Neural cell (in vitro differentiated cells): ENCODE measurements around the gene DTL. TPM values are rescaled to one million over a fixed set of nuclear protein-coding genes. Genes with fewer than 3 reads are reported as not detected.

Experiments
- H2AFZ ChIP-seq: fragments of 200-600, 300-800 bp; sonication (generic), shearing (Covaris generic); 2 replicates; pipeline ENCODE4 v1.6.0; 2014; ENCODE audit warnings: low read depth, mild to moderate bottlenecking, antibody characterized with exemption, low read length, moderate library complexity
- H3F3A ChIP-seq: fragments of 200-600 bp; shearing (Covaris generic); 2 replicates; pipeline ENCODE4 v1.6.1; 2016; ENCODE audit warnings: mild to moderate bottlenecking, moderate library complexity, mixed read lengths, antibody characterized with exemption, low read length; ENCODE audit not compliant: insufficient read depth, poor library complexity, severe bottlenecking
- H3K27ac ChIP-seq: fragments of 200-600, 300-800 bp; sonication (generic), shearing (Covaris generic); 2 replicates; pipeline ENCODE4 v1.5.1; 2014; ENCODE audit warnings: mild to moderate bottlenecking, low read length, moderate library complexity
- H3K27me3 ChIP-seq: fragments of 300-800, 200-600 bp; sonication (generic), shearing (Covaris generic); 2 replicates; pipeline ENCODE4 v1.6.0; 2014; ENCODE audit warnings: mild to moderate bottlenecking, low read depth, low read length, moderate library complexity; ENCODE audit not compliant: insufficient read depth
- H3K36me3 ChIP-seq: fragments of 300-800, 200-600 bp; sonication (generic), shearing (Covaris generic); 2 replicates; pipeline ENCODE4 v1.5.1; 2014; ENCODE audit warnings: mild to moderate bottlenecking, antibody characterized with exemption, low read length, moderate library complexity; ENCODE audit not compliant: insufficient read depth
- H3K4me2 ChIP-seq: fragments of 300-800, 200-600 bp; sonication (generic), shearing (Covaris generic); 2 replicates; pipeline ENCODE4 v1.6.0; 2014; ENCODE audit warnings: mild to moderate bottlenecking, low read length
- H3K4me3 ChIP-seq: fragments of 300-800, 200-600 bp; sonication (generic), shearing (Covaris generic); 2 replicates; pipeline ENCODE4 v1.5.1; 2014; ENCODE audit warnings: mild to moderate bottlenecking, low read length, moderate library complexity
- H3K79me2 ChIP-seq: fragments of 200-600 bp; shearing (Covaris generic); replicated peaks from 2 replicates; pipeline ENCODE4 v1.6.0; 2014; ENCODE audit warnings: mild to moderate bottlenecking, low read length, moderate library complexity; ENCODE audit not compliant: insufficient read depth
- H3K9ac ChIP-seq: fragments of 300-800, 200-600 bp; sonication (generic), shearing (Covaris generic); 2 replicates; pipeline ENCODE4 v1.6.1; 2016; ENCODE audit warnings: mild to moderate bottlenecking, low read length, mixed read lengths
- H3K9me2 ChIP-seq: fragments of 200-600 bp; shearing (Covaris generic); 2 replicates; pipeline ENCODE4 v1.6.1; 2016; ENCODE audit warnings: mild to moderate bottlenecking, low read length, mixed read lengths; ENCODE audit not compliant: insufficient read depth
- H3K9me3 ChIP-seq: fragments of 200-600, 300-800 bp; sonication (generic), shearing (Covaris generic); 2 replicates; pipeline ENCODE4 v1.6.1; 2016; ENCODE audit warnings: mild to moderate bottlenecking, mixed run types, low read length, moderate library complexity, mixed read lengths
- H4K20me1 ChIP-seq: fragments of 200-600 bp; shearing (Covaris generic); 2 replicates; pipeline ENCODE4 v1.6.1; 2016; ENCODE audit warnings: mild to moderate bottlenecking, mixed run types; ENCODE audit not compliant: insufficient read depth
- EP300 ChIP-seq: fragments of 450-650 bp; conservative IDR thresholded peaks from 2 replicates; pipeline ENCODE4 v1.6.1; 2014; ENCODE audit warnings: antibody characterized with exemption, mild to moderate bottlenecking, moderate library complexity; ENCODE audit not compliant: poor library complexity, severe bottlenecking
- EZH2 ChIP-seq: fragments of 200-600, 300-800 bp; shearing (Covaris generic), sonication (generic); IDR thresholded peaks from 2 replicates; pipeline ENCODE4 v1.6.1; 2014; ENCODE audit warnings: antibody characterized with exemption, low read length, borderline replicate concordance, mild to moderate bottlenecking; ENCODE audit not compliant: insufficient read depth, poor library complexity, severe bottlenecking
- MXI1 ChIP-seq: fragments of 450-650 bp; conservative IDR thresholded peaks from 2 replicates; pipeline ENCODE4 v1.6.1; 2014; ENCODE audit warnings: antibody characterized with exemption, mild to moderate bottlenecking; ENCODE audit not compliant: poor library complexity, severe bottlenecking
- POLR2AphosphoS5 ChIP-seq: IDR thresholded peaks from 2 replicates; pipeline ENCODE4 v1.6.1; 2012
- RAD21 ChIP-seq: fragments of 450-650 bp; conservative IDR thresholded peaks from 2 replicates; pipeline ENCODE4 v1.6.1; 2014; ENCODE audit warnings: antibody characterized with exemption, mild to moderate bottlenecking, moderate library complexity
- SMC3 ChIP-seq: fragments of 450-650 bp; conservative IDR thresholded peaks from 2 replicates; pipeline ENCODE4 v1.6.1; 2014; ENCODE audit warnings: antibody characterized with exemption, mild to moderate bottlenecking, moderate library complexity; ENCODE audit not compliant: poor library complexity
- TAF1 ChIP-seq: IDR thresholded peaks from 2 replicates; pipeline ENCODE4 v1.6.1; 2012; ENCODE audit warnings: low read depth
- polyA plus RNA-seq: library from polyadenylated mRNA; depleted of rRNA; stranded (reverse); fragments of >200 nt; gene quantifications from 2 replicates; pipeline ENCODE4 v1.2.3, GENCODE V29; 2014
- TF ChIP-seq, protein P1 (sequence below): fragments of 450-650 bp; IDR thresholded peaks from 2 replicates; pipeline ENCODE4 v1.5.1; 2014; ENCODE audit warnings: antibody characterized with exemption, mild to moderate bottlenecking, moderate library complexity; ENCODE audit not compliant: poor library complexity, severe bottlenecking
- TF ChIP-seq, protein P2 (sequence below): IDR thresholded peaks from 2 replicates; pipeline ENCODE4 v1.6.1; 2012; ENCODE audit warnings: borderline replicate concordance

Gene DTL
- polyA plus RNA-seq, 1 donor from 2014 or later, result 1.1 TPM

DNA sequence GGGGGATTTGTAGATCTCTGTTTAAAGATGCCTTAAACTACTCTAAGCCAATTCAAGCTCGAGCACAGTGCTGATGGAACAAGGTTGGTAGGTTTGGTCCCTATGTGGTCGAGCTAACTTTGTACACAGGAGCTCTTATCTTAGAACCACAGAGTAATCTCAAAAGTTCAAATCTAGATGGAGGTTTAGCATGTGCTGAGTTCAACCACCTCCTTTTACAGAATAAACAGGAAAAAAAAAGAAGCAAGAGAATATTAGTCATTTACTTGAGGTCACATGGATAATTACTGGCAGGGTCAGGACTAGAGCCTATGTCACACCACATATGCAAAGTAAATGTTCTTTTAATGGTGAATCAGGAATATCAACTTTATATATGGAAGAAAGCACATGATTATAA is 86.2 kb downstream of the DTL start:
- H3K9me3 ChIP-seq, result no peaks in the 10 kb centered on the region
- H3K36me3 ChIP-seq, result no peaks in the 10 kb centered on the region
- H3F3A ChIP-seq, result no peaks in the 10 kb centered on the region
- no peak overlapping the region for H3K9ac ChIP-seq
- no peak overlapping the region for H2AFZ ChIP-seq
- no peaks in the 10 kb centered on the region for H3K27me3 ChIP-seq
- no peak overlapping the region for H3K27ac ChIP-seq
- H3K4me3 ChIP-seq, result no peak overlapping the region
- no peaks in the 10 kb centered on the region for H3K9me2 ChIP-seq
- TF ChIP-seq SMC3 (no peak), EP300 (no peak), RAD21 (no peak), POLR2AphosphoS5 (no peak), TAF1 (no peak)
- no peaks in the 10 kb centered on the region for H4K20me1 ChIP-seq
- H3K4me2 ChIP-seq, result no peak overlapping the region
- no peaks in the 10 kb centered on the region for H3K79me2 ChIP-seq

DNA sequence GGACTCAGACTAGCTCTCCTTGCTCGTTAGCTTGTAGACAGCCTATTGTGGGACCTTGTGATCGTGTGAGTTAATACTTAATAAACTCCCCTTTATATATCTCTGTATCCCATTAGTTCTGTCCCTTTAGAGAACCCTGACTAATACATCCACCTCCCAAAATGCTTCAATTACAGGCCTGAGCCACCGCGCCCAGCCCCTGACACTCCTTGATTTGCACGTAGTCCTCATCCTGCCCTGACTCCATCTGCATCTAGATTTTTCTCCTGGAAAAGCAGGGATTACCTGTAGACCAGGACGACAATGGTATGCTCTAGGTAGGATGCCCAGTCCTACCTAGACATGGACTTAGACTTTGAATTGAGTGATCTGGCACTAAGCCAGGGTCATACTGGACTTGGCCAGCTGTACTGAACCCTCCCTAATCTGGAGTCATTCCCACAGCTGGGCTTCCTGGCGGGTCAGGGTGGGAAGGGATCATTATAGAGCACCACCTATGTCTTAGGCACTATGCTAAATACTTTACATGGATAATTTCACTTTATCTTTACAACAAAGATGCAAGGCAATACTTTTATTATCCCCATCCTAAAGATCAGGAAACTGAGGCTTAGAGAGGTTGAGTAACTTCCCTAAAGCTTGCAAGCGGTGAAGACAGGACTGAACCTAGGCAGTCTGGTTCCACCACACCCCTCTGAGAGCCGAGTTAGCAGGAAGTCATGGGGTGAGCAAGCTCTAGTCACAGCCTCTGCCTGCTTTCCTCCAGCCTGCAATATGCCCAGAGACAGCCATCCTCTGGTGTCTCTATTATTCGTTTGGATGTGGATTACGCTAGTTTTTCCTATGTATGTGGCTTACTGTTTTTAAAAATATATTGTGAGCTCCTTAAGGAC is 89.4 kb downstream of the DTL start:
- Histone ChIP-seq H3K27me3 (no peaks in the 10 kb centered on the region), H3K4me2 (no peak overlapping the region), H3K9ac (no peak overlapping the region), H3K79me2 (no peaks in the 10 kb centered on the region), H4K20me1 (no peaks in the 10 kb centered on the region), H3K9me3 (no peaks in the 10 kb centered on the region), H3K36me3 (no peaks in the 10 kb centered on the region), H3K4me3 (no peak overlapping the region), H3K9me2 (no peaks in the 10 kb centered on the region), H2AFZ (no peak overlapping the region), H3F3A (no peaks in the 10 kb centered on the region), H3K27ac (no peak overlapping the region)
- TF ChIP-seq MXI1 (no peak), POLR2AphosphoS5 (no peak)
- TF ChIP-seq, protein P1, sequence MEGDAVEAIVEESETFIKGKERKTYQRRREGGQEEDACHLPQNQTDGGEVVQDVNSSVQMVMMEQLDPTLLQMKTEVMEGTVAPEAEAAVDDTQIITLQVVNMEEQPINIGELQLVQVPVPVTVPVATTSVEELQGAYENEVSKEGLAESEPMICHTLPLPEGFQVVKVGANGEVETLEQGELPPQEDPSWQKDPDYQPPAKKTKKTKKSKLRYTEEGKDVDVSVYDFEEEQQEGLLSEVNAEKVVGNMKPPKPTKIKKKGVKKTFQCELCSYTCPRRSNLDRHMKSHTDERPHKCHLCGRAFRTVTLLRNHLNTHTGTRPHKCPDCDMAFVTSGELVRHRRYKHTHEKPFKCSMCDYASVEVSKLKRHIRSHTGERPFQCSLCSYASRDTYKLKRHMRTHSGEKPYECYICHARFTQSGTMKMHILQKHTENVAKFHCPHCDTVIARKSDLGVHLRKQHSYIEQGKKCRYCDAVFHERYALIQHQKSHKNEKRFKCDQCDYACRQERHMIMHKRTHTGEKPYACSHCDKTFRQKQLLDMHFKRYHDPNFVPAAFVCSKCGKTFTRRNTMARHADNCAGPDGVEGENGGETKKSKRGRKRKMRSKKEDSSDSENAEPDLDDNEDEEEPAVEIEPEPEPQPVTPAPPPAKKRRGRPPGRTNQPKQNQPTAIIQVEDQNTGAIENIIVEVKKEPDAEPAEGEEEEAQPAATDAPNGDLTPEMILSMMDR, result no peak

DNA sequence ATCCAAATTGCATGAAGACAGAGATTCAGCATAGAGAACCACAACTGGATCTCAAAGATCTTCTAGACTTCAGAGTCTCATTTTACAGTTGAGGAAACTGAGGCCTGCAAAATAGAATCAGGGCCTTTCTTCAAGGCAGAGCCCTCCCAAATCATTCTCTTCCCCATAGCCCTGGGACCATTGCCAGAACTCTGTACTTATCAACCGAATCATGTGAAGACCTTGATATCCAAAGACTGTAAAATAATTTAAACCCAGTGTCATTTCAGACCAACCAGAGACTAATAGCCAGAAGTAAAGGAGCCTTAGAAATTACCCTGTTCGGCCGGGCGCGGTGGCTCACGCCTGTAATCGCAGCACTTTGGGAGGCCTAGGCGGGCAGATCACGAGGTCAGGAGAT is 90.1 kb downstream of the DTL start:
- Histone ChIP-seq H3F3A (no peaks in the 10 kb centered on the region), H3K9me2 (no peaks in the 10 kb centered on the region), H3K27ac (no peak overlapping the region), H3K9ac (no peak overlapping the region), H2AFZ (no peak overlapping the region), H3K4me2 (no peak overlapping the region), H3K4me3 (no peak overlapping the region), H3K36me3 (no peaks in the 10 kb centered on the region), H4K20me1 (no peaks in the 10 kb centered on the region), H3K27me3 (no peaks in the 10 kb centered on the region), H3K79me2 (no peaks in the 10 kb centered on the region), H3K9me3 (no peaks in the 10 kb centered on the region)
- TF ChIP-seq, protein P1, result no peak
- TF ChIP-seq SMC3, result no peak
- no peak for TF ChIP-seq EP300
- no peak for TF ChIP-seq POLR2AphosphoS5
- TF ChIP-seq, protein P2, sequence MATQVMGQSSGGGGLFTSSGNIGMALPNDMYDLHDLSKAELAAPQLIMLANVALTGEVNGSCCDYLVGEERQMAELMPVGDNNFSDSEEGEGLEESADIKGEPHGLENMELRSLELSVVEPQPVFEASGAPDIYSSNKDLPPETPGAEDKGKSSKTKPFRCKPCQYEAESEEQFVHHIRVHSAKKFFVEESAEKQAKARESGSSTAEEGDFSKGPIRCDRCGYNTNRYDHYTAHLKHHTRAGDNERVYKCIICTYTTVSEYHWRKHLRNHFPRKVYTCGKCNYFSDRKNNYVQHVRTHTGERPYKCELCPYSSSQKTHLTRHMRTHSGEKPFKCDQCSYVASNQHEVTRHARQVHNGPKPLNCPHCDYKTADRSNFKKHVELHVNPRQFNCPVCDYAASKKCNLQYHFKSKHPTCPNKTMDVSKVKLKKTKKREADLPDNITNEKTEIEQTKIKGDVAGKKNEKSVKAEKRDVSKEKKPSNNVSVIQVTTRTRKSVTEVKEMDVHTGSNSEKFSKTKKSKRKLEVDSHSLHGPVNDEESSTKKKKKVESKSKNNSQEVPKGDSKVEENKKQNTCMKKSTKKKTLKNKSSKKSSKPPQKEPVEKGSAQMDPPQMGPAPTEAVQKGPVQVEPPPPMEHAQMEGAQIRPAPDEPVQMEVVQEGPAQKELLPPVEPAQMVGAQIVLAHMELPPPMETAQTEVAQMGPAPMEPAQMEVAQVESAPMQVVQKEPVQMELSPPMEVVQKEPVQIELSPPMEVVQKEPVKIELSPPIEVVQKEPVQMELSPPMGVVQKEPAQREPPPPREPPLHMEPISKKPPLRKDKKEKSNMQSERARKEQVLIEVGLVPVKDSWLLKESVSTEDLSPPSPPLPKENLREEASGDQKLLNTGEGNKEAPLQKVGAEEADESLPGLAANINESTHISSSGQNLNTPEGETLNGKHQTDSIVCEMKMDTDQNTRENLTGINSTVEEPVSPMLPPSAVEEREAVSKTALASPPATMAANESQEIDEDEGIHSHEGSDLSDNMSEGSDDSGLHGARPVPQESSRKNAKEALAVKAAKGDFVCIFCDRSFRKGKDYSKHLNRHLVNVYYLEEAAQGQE, result no peak
- TF ChIP-seq RAD21, result no peak
- TF ChIP-seq TAF1, result no peak
- no peak for TF ChIP-seq MXI1
- no peak for TF ChIP-seq EZH2
